Endometrial microvascular endothelial cells (primary cell): ENCODE measurements around the gene SMARCA5. TPM values are rescaled to one million over a fixed set of nuclear protein-coding genes. Genes with fewer than 3 reads are reported as not detected.

Experiments
- in situ Hi-C: cut with HindIII; loops from 2 replicates; pipeline ENCODE4 v1.10.0; 2017; ENCODE audit warnings: low sequenced_read_pairs, low pct_unique_long_range_greater_than_20kb; ENCODE audit errors: inconsistent ontology term
- total RNA-seq: library from RNA; depleted of rRNA; stranded (reverse); fragments of >200 nt; gene quantifications from one replicate; pipeline ENCODE4 v1.2.3, GENCODE V29; 2015; ENCODE audit errors: inconsistent ontology term

Gene SMARCA5
- total RNA-seq, 1 donor from 2014 or later = 36.5 TPM

DNA sequence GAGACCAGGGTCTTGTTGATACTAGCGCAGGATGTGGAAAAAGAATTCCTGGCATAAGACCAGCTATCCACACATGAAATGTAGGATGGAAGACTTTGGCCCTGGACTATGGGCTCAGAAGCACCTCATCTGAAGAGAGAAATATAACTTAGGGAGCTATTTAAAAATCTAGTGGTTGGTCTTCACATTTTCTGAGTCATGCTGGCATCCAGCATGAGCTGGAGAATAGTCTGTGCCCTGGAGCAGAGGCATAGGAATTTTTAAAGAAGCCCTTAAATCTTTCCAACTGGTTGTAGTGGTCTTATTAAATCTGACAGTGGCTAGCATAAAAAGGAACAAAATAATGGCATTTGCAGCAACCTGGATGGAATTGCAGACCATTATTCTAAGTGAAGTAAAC lies 86.3 kb downstream of the SMARCA5 start:
- in situ Hi-C loops = no loop called here

DNA sequence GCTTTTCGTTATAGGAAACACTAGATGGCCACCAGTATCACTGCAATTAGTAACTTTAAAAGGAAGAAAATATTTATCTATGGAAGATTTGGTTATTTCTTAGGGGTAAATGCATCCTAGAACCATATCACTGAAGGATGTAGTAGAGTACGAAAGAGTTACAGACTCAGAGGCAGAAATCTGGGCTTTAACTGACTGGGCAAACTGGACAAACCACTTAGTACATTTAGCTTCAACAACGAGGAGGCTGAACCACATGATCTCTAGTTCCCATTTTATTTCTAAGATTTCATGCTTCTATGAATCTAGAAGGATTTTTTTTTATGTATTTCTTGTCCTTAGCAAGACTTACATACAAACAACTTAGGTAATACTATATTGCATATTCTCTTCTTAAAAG lies 93.0 kb downstream of the SMARCA5 start:
- in situ Hi-C loops = no loop called here

Other genes with a start within 250 kb of the SMARCA5 start
- 3.6 TPM for gene GAB1, start 176.8 kb upstream of the SMARCA5 start, total RNA-seq
- not detected for gene FREM3, start 187.0 kb downstream of the SMARCA5 start, total RNA-seq